Keratinocyte (primary cell): ENCODE results near the gene ANKRD45. TPM values are rescaled to one million over a fixed set of nuclear protein-coding genes. Genes with fewer than 3 reads are reported as not detected.
A peak's percentile ranks its signal among the peaks of the same experiment; 100 is the strongest.

Source experiments
- DNase-seq: peaks from one replicate; pipeline ENCODE4 v3.0.0-alpha.2; 2011; ENCODE audit warnings: low read depth, missing footprints, low spot score
- FAIRE-seq: peaks from 2 replicates; lab custom pipeline; 2011; peaks lifted over from hg19 to GRCh38; lab: Jason Lieb, UNC
- H2AFZ ChIP-seq: 2 replicates; pipeline ENCODE4 v1.6.0; 2012; ENCODE audit warnings: low read length, control low read depth, inconsistent platforms; ENCODE audit not compliant: control insufficient read depth
- H3K27ac ChIP-seq: 2 replicates; pipeline ENCODE4 v1.5.1; 2011; ENCODE audit warnings: low read length; ENCODE audit not compliant: control insufficient read depth, insufficient read depth
- H3K27me3 ChIP-seq: 3 replicates; pipeline ENCODE4 v1.6.0; 2011; ENCODE audit warnings: low read length; ENCODE audit not compliant: control insufficient read depth, insufficient read depth; ENCODE audit errors: extremely low read depth
- H3K36me3 ChIP-seq, 2 experiments: 2 replicates in 1 of 2; 3 replicates in 1 of 2; pipeline ENCODE4 v1.5.1; 2011; ENCODE audit warnings: low read length in 2 of 2, mild to moderate bottlenecking in 1 of 2; ENCODE audit not compliant: control insufficient read depth in 2 of 2, insufficient read depth in 2 of 2; ENCODE audit errors: extremely low read depth in 1 of 2
- H3K4me1 ChIP-seq: 3 replicates; pipeline ENCODE4 v1.5.1; 2011; ENCODE audit warnings: low read length; ENCODE audit not compliant: control insufficient read depth, insufficient read depth; ENCODE audit errors: extremely low read depth
- H3K4me2 ChIP-seq: 3 replicates; pipeline ENCODE4 v1.6.0; 2011; ENCODE audit warnings: low read depth, low read length; ENCODE audit not compliant: control insufficient read depth, insufficient read depth; ENCODE audit errors: extremely low read depth
- H3K4me3 ChIP-seq, 3 experiments: fragments of 200-600 bp in 1 of 3; sonication (generic) in 1 of 3; 2 replicates in 2 of 3; 3 replicates in 1 of 3; pipeline ENCODE4 v1.5.1; 2011 to 2016; ENCODE audit warnings: low read length in 3 of 3, mild to moderate bottlenecking in 3 of 3, control low read depth in 2 of 3, inconsistent platforms in 1 of 3, low read depth in 1 of 3, mixed read lengths in 1 of 3, mixed run types in 1 of 3, moderate library complexity in 1 of 3; ENCODE audit not compliant: control insufficient read depth in 2 of 3, insufficient read depth in 2 of 3; ENCODE audit errors: extremely low read depth in 1 of 3
- H3K79me2 ChIP-seq: 2 replicates; pipeline ENCODE4 v1.6.0; 2012; ENCODE audit warnings: low read length; ENCODE audit not compliant: control insufficient read depth, insufficient read depth
- H3K9ac ChIP-seq: 3 replicates; pipeline ENCODE4 v1.6.0; 2011; ENCODE audit warnings: low read length; ENCODE audit not compliant: control insufficient read depth, insufficient read depth; ENCODE audit errors: extremely low read depth
- H3K9me1 ChIP-seq: 3 replicates; pipeline ENCODE4 v1.6.0; 2011; ENCODE audit warnings: low read length; ENCODE audit not compliant: control insufficient read depth, insufficient read depth; ENCODE audit errors: extremely low read depth
- H3K9me3 ChIP-seq: 2 replicates; pipeline ENCODE4 v1.5.1; 2012; ENCODE audit warnings: low read depth, low read length; ENCODE audit not compliant: control insufficient read depth
- H4K20me1 ChIP-seq: 3 replicates; pipeline ENCODE4 v1.6.0; 2011; ENCODE audit warnings: low read length; ENCODE audit not compliant: control insufficient read depth, insufficient read depth; ENCODE audit errors: extremely low read depth
- EZH2 ChIP-seq: IDR thresholded peaks from one replicate; pipeline ENCODE4 v1.6.1; 2012; ENCODE audit warnings: inconsistent platforms, mild to moderate bottlenecking, low read length, moderate library complexity
- dilution Hi-C: fragments of 300-500 bp; cut with MboI; formaldehyde crosslinking; loops from one replicate; pipeline ENCODE4 v1.7.0; 2020; ENCODE audit warnings: low sequenced_read_pairs; ENCODE audit not compliant: extremely low pct_ligation_motif_present
- polyA plus RNA-seq, 5 experiments: library from polyadenylated mRNA; depleted of rRNA in 3 of 5; stranded (reverse) in 3 of 5; stranded (forward) in 1 of 5; unstranded in 1 of 5; fragments of >200 nt; gene quantifications; 1 replicate in 1 of 5; 2 replicates in 3 of 5; 3 replicates in 1 of 5; pipeline versions ENCODE4 v1.2.1 to v1.2.3, GENCODE V29; 2011 to 2012; ENCODE audit warnings: missing spikeins in 2 of 5, low read depth in 1 of 5, low replicate concordance in 1 of 5
- TF ChIP-seq, protein P1 (sequence below), 3 experiments: IDR thresholded peaks in 1 of 3; conservative IDR thresholded peaks in 1 of 3; optimal IDR thresholded peaks in 1 of 3; 2 replicates in 2 of 3; 3 replicates in 1 of 3; pipeline versions ENCODE3 to v1.5.1; 2011; ENCODE audit warnings: low read length in 3 of 3, mild to moderate bottlenecking in 3 of 3, moderate library complexity in 2 of 3, control low read depth in 1 of 3, inconsistent platforms in 1 of 3; ENCODE audit not compliant: insufficient read depth in 2 of 3; ENCODE audit errors: extremely low read depth in 1 of 3

Gene ANKRD45
- polyA plus RNA-seq, 1 donor (not counting 4 experiments of a cell fraction or from before 2014, with no cell fraction given): 0.18 TPM

DNA sequence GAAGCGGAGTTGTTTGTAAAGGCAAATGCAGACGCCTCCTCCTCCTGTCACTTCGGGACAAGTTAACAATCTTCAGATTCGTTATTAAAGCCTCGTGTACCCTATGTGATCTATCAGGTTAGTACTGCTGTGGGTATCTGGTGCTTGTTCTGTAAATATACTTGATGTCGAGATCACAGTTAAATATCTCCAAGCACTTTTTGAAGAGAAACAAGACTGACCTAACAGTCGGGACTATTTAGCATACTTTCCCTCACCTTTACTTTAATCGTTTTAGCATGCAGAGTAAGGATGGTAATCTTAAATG is 45.8 kb upstream of the ANKRD45 start:
- Histone ChIP-seq H3K9me1 (no peaks in the 10 kb centered on the region), H4K20me1 (no peaks in the 10 kb centered on the region), H3K79me2 (peaks cover 27% of the 10 kb centered on the region), H3K4me1 (peaks cover 4% of the 10 kb centered on the region), H3K27ac (peak overlapping the region; percentile 66), H3K9me3 (no peaks in the 10 kb centered on the region), H3K9ac (peak overlapping the region; percentile 82), H3K4me3 (peak overlapping the region; percentile 64 to 85 (median 74)), H3K27me3 (no peaks in the 10 kb centered on the region), H3K4me2 (peak overlapping the region; percentile 61), H2AFZ (peak overlapping the region; percentile 87), H3K36me3 (no peaks in the 10 kb centered on the region)
- dilution Hi-C loops: no loop called here
- no peak for DNase-seq
- TF ChIP-seq, protein P1, sequence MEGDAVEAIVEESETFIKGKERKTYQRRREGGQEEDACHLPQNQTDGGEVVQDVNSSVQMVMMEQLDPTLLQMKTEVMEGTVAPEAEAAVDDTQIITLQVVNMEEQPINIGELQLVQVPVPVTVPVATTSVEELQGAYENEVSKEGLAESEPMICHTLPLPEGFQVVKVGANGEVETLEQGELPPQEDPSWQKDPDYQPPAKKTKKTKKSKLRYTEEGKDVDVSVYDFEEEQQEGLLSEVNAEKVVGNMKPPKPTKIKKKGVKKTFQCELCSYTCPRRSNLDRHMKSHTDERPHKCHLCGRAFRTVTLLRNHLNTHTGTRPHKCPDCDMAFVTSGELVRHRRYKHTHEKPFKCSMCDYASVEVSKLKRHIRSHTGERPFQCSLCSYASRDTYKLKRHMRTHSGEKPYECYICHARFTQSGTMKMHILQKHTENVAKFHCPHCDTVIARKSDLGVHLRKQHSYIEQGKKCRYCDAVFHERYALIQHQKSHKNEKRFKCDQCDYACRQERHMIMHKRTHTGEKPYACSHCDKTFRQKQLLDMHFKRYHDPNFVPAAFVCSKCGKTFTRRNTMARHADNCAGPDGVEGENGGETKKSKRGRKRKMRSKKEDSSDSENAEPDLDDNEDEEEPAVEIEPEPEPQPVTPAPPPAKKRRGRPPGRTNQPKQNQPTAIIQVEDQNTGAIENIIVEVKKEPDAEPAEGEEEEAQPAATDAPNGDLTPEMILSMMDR (optimal IDR thresholded peaks at IDR 0.05 in 1 of 3, IDR thresholded peaks at IDR 0.05 in 1 of 3, conservative IDR thresholded peaks at IDR 0.05 in 1 of 3; ENCODE audit: extremely low read depth in 1 of 3, insufficient read depth in 2 of 3, low read length in 3 of 3): no peak
- TF ChIP-seq EZH2: no peak
- no peak for FAIRE-seq

DNA sequence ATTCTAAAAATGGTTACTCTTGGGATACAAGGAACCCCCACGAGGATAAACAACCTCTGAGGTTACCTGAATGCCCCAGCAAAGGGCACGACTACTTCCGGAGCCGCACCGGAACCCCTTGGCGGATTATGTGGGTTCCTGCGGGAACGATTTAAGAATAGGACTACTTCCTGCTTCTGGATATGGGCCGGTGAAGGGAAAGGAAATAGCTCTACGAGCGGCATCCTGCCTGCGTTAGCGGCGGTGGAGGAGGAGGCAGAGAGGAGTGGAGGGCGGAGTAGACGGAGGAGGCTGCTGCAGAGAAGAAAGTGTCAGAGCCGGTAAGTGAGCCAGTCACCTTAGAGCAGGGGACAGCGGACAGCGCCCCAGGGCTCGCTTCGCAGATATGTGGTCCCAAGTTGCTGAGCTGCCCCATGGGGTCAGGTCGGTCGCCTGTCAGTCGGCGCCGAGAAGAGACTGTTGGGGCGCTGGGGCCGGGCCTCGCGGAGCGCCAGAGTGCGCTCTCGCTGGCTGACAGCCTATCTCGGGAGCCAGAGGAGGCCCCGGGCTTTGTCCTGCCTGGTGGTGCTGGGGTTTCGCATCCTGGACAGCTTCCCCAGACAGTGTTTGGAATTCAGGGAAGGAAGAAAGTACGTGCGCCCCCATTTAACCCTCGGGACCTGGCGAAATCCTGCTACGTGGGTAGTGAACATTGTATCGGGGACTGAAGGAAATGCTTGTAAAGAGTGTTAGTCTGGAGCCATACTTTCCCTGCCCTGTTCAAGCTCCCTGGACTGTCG is 45.3 kb upstream of the ANKRD45 start, which contains the start of gene KLHL20:
TSS of gene KLHL20 (plus strand) at position 223 of the 779 bp plus-strand sequence. CDS start 1,063 bp downstream, outside the sequence.
- Histone ChIP-seq H3K27me3 (no peaks in the 10 kb centered on the region), H3K9me1 (no peaks in the 10 kb centered on the region), H3K79me2 (peaks cover 27% of the 10 kb centered on the region), H4K20me1 (no peaks in the 10 kb centered on the region), H3K36me3 (no peaks in the 10 kb centered on the region), H3K4me1 (peaks cover 4% of the 10 kb centered on the region), H3K4me2 (peak within 1 kb of the TSS; percentile 95), H3K4me3 (peak within 1 kb of the TSS; percentile 64 to 85 (median 74)), H2AFZ (peak within 1 kb of the TSS; percentile 90), H3K9ac (peak within 1 kb of the TSS; percentile 82), H3K27ac (peak within 1 kb of the TSS; percentile 66), H3K9me3 (no peaks in the 10 kb centered on the region)
- dilution Hi-C loops: no loop called here
- no peak for TF ChIP-seq EZH2
- TF ChIP-seq, protein P1 (optimal IDR thresholded peaks at IDR 0.05 in 1 of 3, IDR thresholded peaks at IDR 0.05 in 1 of 3, conservative IDR thresholded peaks at IDR 0.05 in 1 of 3; ENCODE audit: extremely low read depth in 1 of 3, insufficient read depth in 2 of 3, low read length in 3 of 3): no peak
- FAIRE-seq (peak; percentile 83), DNase-seq (peak; percentile 1)
